ENCODE measurements around the gene DENND2D. TPM values are rescaled to one million over a fixed set of nuclear protein-coding genes. Genes with fewer than 3 reads are reported as not detected.

Gene DENND2D
- total and polyA plus RNA-seq, 10 of the 15 experiments (the other 5 are each of a cell fraction or from before 2014, with no cell fraction given), result 149 to 375 (median 172) TPM

- CTCF ChIA-PET, result interaction anchor here (0.7 to 7.4 kb wide), 4 partner anchors 9 to 173 kb away, joined by 3 to 117 read pairs (median 44); no protein-coding TSS in a partner anchor
- intact Hi-C loops (cut with micrococcal nuclease; ENCODE audit: unreplicated experiment) (loop anchor here (10.0 kb wide), 2 partner anchors 247 to 593 kb away; partner anchors contain the start of gene C1orf162), in situ Hi-C loops (cut with MboI) (loop anchor here (5.0 to 10.0 kb wide), 2 partner anchors 165 to 537 kb away; no protein-coding TSS in a partner anchor)
- FAIRE-seq (no peak), DNase-seq (ENCODE audit: low read depth, low spot score) (no peak), ATAC-seq (no peak)
- RAD21 ChIA-PET (ENCODE audit: unreplicated experiment), result interaction anchor here (2.8 to 3.1 kb wide), 2 partner anchors 12 to 107 kb away, joined by 11 to 17 read pairs; no protein-coding TSS in a partner anchor
- Histone ChIP-seq H3K4me2 (ENCODE audit: control insufficient read depth, insufficient read depth) (no peak within 1 kb of the TSS), H3K27ac (ENCODE audit: control insufficient read depth, insufficient read depth) (peak within 1 kb of the TSS; percentile 74), H3K4me3 (no peak within 1 kb of the TSS), H3K79me2 (ENCODE audit: control insufficient read depth, insufficient read depth, low read length) (peaks cover 17% of the 10 kb centered on the region), H2AFZ (ENCODE audit: control insufficient read depth, low read depth, low read length) (no peak within 1 kb of the TSS), H3K36me3 (ENCODE audit: control insufficient read depth in 2 of 2, insufficient read depth in 2 of 2, low read length in 1 of 2) (no peaks in the 10 kb centered on the region), H3K27me3 (replicated peaks in 1 of 2; ENCODE audit: control insufficient read depth in 2 of 2, insufficient read depth in 2 of 2, low read length in 1 of 2) (no peaks in the 10 kb centered on the region), H3K9me3 (replicated peaks; ENCODE audit: control insufficient read depth, insufficient read depth, low read length) (no peaks in the 10 kb centered on the region), H3K9ac (ENCODE audit: control insufficient read depth, insufficient read depth, low read length) (no peak within 1 kb of the TSS; the same call in 1 of the 2 replicates), H3K4me1 (ENCODE audit: control insufficient read depth, insufficient read depth, low read length) (peaks cover 61% of the 10 kb centered on the region), H4K20me1 (ENCODE audit: control insufficient read depth, insufficient read depth) (no peaks in the 10 kb centered on the region)
- TF ChIP-seq NBN (IDR thresholded peaks at IDR 0.05), result no peak
- SMC1A ChIA-PET (ENCODE audit: uncharacterized antibody, unreplicated experiment), result interaction anchor here (0.6 to 5.0 kb wide), 4 partner anchors 28 to 197 kb away, joined by 3 to 40 read pairs (median 16); partner anchors contain the start of gene DENND2D
- 37% methylated on average over 3 of the region's 3 CpGs for WGBS (ENCODE audit: insufficient coverage, insufficient replicate concordance, low lambda C conversion rate, missing lambda C conversion rate)
- POLR2A ChIA-PET, result no interaction called here
- no TSS peak for BruUV-seq (replicated peaks)
These were observed 27.0 kb upstream of the DENND2D start, which contains the start of gene CHI3L2 for GRCh38 chr1:111227434-111227833. TSS of gene CHI3L2 (plus strand) at chr1:111227713. CDS start at chr1:111227730, 17 bp downstream.

- Histone ChIP-seq H3K9ac (ENCODE audit: control insufficient read depth, insufficient read depth, low read length) (peak overlapping the region; percentile 47), H3K4me1 (ENCODE audit: control insufficient read depth, insufficient read depth, low read length) (peaks cover 71% of the 10 kb centered on the region), H2AFZ (ENCODE audit: control insufficient read depth, low read depth, low read length) (peak overlapping the region; percentile 47), H3K9me3 (replicated peaks; ENCODE audit: control insufficient read depth, insufficient read depth, low read length) (no peaks in the 10 kb centered on the region), H3K27ac (ENCODE audit: control insufficient read depth, insufficient read depth) (peak overlapping the region; percentile 74), H3K4me2 (ENCODE audit: control insufficient read depth, insufficient read depth) (peak overlapping the region; percentile 58), H3K27me3 (replicated peaks in 1 of 2; ENCODE audit: control insufficient read depth in 2 of 2, insufficient read depth in 2 of 2, low read length in 1 of 2) (no peaks in the 10 kb centered on the region), H3K4me3 (no peak overlapping the region), H3K79me2 (ENCODE audit: control insufficient read depth, insufficient read depth, low read length) (peaks cover 17% of the 10 kb centered on the region), H3K36me3 (ENCODE audit: control insufficient read depth in 2 of 2, insufficient read depth in 2 of 2, low read length in 1 of 2) (no peaks in the 10 kb centered on the region), H4K20me1 (ENCODE audit: control insufficient read depth, insufficient read depth) (no peaks in the 10 kb centered on the region)
- 37% methylated on average over 6 of the region's 6 CpGs for WGBS (ENCODE audit: insufficient coverage, insufficient replicate concordance, low lambda C conversion rate, missing lambda C conversion rate)
- ChIA-PET RAD21 (ENCODE audit: unreplicated experiment) (interaction anchor here (0.7 to 4.1 kb wide), 8 partner anchors 11 to 543 kb away, joined by 3 to 18 read pairs (median 9); partner anchors contain the start of genes DENND2D and WDR77), SMC1A (ENCODE audit: uncharacterized antibody, unreplicated experiment) (interaction anchor here (0.8 to 5.0 kb wide), 8 partner anchors 26 to 368 kb away, joined by 3 to 40 read pairs (median 4); partner anchors contain the start of gene DENND2D), CTCF (interaction anchor here (1.0 to 7.4 kb wide), 7 partner anchors 9 to 543 kb away, joined by 3 to 117 read pairs (median 7); no protein-coding TSS in a partner anchor), POLR2A (interaction anchor here (0.6 to 1.2 kb wide), 2 partner anchors 27 to 325 kb away, joined by 3 read pairs; no protein-coding TSS in a partner anchor)
- ATAC-seq (no peak), FAIRE-seq (no peak), DNase-seq (ENCODE audit: low read depth, low spot score) (no peak)
- no TSS peak for BruUV-seq (replicated peaks)
- TF ChIP-seq MTA3 (IDR thresholded peaks at IDR 0.05; ENCODE audit: borderline replicate concordance, low read length) (no peak), POLR2A (IDR thresholded peaks at IDR 0.05; ENCODE audit: low read depth, low read length) (0 out of 2 replicates have a peak, but pooled peaks have one; percentile 19)
- in situ Hi-C loops (cut with MboI) (loop anchor here (5.0 to 10.0 kb wide), 2 partner anchors 166 to 539 kb away; no protein-coding TSS in a partner anchor), intact Hi-C loops (cut with micrococcal nuclease; ENCODE audit: unreplicated experiment) (loop anchor here (10.0 kb wide), 2 partner anchors 249 to 591 kb away; partner anchors contain the start of gene C1orf162)
These were observed 25.4 kb upstream of the DENND2D start for GRCh38 chr1:111225717-111226400.
